ENCODE results near the gene LRRC75A. TPM values are rescaled to one million over a fixed set of nuclear protein-coding genes. Genes with fewer than 3 reads are reported as not detected.

LRRC75A gene
- total and polyA plus RNA-seq, 4 donors = 0.08 to 22.6 (median 0.37) TPM

DNA sequence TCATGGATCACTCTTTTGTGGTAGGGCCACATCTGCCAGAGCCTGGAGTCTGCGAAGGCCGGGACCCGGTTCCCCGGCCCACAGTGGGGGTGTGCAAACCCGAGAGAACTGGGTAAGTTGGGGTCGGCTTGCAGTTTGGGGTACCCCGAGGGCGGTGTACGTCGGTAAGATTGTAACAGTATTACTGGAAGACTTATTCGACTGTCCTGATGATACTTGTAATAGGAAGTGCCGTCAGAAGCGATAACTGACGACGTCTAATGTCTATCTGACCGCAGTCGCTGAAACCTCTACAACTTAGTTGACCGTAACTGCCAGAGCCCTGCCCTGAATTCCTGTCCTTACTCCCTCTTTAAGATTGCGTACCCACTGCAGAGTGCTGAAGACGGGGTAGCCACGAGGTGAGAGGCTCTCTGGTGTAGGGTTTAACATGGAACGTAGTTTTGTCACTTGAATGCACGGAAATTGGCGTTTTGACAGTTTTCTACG, 52.6 kb downstream of the LRRC75A start (continued):
- TF ChIP-seq MAX (IDR thresholded peaks at IDR 0.05) = no peak

DNA sequence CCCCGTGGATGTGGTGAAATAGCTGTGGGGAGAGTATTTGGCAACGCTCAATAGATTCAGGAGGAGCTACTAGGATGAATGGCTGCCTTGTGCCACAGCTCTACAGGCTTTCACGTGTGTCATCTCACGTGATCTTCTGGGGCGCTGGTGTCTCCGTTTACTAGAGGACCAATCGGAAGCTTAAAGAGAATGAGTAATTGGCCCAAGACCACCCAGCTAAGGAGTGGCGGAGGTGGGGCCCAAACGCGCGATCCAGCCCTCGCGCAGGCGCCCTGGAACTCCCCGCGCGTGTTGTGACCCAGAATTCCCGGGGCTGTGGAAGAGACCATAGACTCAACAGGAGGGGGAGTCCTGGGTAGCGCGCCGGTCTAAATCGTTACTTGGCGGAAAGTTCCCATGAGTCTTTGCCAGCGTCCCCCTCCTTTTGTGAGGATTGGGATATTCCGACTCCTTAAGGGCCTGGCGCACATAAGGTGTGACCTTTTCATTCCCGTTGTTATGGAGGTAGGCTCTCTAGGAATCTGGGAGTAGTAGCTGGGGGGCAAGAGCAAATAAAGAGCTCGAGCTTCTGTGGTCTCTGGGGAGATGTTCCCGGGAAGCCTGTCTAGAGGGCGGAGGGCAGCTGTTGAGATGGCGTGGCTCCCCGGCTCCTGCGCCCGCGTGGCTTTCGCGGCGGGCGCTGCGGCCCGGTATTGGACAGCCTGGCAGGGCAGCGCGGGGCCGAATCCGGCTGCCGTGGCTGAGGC, 53.3 kb downstream of the LRRC75A start:
- no peaks in the 10 kb centered on the region for H3K9me3 ChIP-seq (ENCODE audit: control insufficient read depth in 4 of 4, low read length in 3 of 4)
- TF ChIP-seq CTCF (IDR thresholded peaks at IDR 0.05; ENCODE audit: low read depth, low read length, missing input control) (no peak), YY1 (IDR thresholded peaks at IDR 0.05) (peak; percentile 92), EGR1 (IDR thresholded peaks at IDR 0.05; ENCODE audit: low read depth in 2 of 2) (peak; percentile 69 to 88), TAF1 (conservative IDR thresholded peaks at IDR 0.05) (peak; percentile 98), SP1 (IDR thresholded peaks at IDR 0.05) (peak; percentile 80), ZBTB33 (IDR thresholded peaks at IDR 0.05) (peak; percentile 92), FOXA1 (IDR thresholded peaks at IDR 0.05) (peak; percentile 66), GABPA (IDR thresholded peaks at IDR 0.05 in 1 of 2, conservative IDR thresholded peaks at IDR 0.05 in 1 of 2) (peak in 1 of 2 donors; percentile 51), JUND (IDR thresholded peaks at IDR 0.05) (peak; percentile 58 to 80), HNF4G (IDR thresholded peaks at IDR 0.05) (no peak), NR2F2 (IDR thresholded peaks at IDR 0.05) (peak; percentile 82), HNF4A (conservative IDR thresholded peaks at IDR 0.05) (peak; percentile 42 to 45), RXRA (IDR thresholded peaks at IDR 0.05) (peak; percentile 56 to 60), RAD21 (IDR thresholded peaks at IDR 0.05) (peak; percentile 48 to 56), ATF3 (IDR thresholded peaks at IDR 0.05) (peak; percentile 72), FOXA2 (IDR thresholded peaks at IDR 0.05) (no peak), MAX (IDR thresholded peaks at IDR 0.05) (peak; percentile 98)
- TF ChIP-seq, protein P1, sequence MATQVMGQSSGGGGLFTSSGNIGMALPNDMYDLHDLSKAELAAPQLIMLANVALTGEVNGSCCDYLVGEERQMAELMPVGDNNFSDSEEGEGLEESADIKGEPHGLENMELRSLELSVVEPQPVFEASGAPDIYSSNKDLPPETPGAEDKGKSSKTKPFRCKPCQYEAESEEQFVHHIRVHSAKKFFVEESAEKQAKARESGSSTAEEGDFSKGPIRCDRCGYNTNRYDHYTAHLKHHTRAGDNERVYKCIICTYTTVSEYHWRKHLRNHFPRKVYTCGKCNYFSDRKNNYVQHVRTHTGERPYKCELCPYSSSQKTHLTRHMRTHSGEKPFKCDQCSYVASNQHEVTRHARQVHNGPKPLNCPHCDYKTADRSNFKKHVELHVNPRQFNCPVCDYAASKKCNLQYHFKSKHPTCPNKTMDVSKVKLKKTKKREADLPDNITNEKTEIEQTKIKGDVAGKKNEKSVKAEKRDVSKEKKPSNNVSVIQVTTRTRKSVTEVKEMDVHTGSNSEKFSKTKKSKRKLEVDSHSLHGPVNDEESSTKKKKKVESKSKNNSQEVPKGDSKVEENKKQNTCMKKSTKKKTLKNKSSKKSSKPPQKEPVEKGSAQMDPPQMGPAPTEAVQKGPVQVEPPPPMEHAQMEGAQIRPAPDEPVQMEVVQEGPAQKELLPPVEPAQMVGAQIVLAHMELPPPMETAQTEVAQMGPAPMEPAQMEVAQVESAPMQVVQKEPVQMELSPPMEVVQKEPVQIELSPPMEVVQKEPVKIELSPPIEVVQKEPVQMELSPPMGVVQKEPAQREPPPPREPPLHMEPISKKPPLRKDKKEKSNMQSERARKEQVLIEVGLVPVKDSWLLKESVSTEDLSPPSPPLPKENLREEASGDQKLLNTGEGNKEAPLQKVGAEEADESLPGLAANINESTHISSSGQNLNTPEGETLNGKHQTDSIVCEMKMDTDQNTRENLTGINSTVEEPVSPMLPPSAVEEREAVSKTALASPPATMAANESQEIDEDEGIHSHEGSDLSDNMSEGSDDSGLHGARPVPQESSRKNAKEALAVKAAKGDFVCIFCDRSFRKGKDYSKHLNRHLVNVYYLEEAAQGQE (IDR thresholded peaks at IDR 0.05) = peak; percentile 96
- peaks cover 6 to 32% (median 23%) of the 10 kb centered on the region in 4 donors for H3K4me1 ChIP-seq (ENCODE audit: control insufficient read depth in 4 of 4, insufficient read depth in 4 of 4, low read length in 3 of 4)
- WGBS = under 1% methylated on average over 46 of the region's 46 CpGs
- peak overlapping the region; percentile 88 to 95 for H3K9ac ChIP-seq (ENCODE audit: low read depth in 1 of 2, low read length in 2 of 2)
- peak overlapping the region; percentile 85 for H3K27ac ChIP-seq (ENCODE audit: low read depth in 1 of 2, low read length in 2 of 2)
- H3K27me3 ChIP-seq (ENCODE audit: control insufficient read depth in 4 of 4, insufficient read depth in 4 of 4, low read length in 3 of 4) = no peaks in the 10 kb centered on the region
- peaks cover 8 to 28% (median 19%) of the 10 kb centered on the region in 4 donors for H3K36me3 ChIP-seq (ENCODE audit: control insufficient read depth in 4 of 4, insufficient read depth in 3 of 4, low read depth in 1 of 4, low read length in 3 of 4)
- peak overlapping the region; percentile 79 to 89 (median 88) for H3K4me3 ChIP-seq (ENCODE audit: low read depth in 1 of 3, low read length in 3 of 3)
- peak; percentile 93 for DNase-seq (ENCODE audit: low spot score)
